Hepatocyte (in vitro differentiated cells): ENCODE data around the gene ALG12. TPM values are rescaled to one million over a fixed set of nuclear protein-coding genes. Genes with fewer than 3 reads are reported as not detected.

Experiments used
- DNase-seq: peaks from one replicate; pipeline ENCODE4 v3.0.0-alpha.2; 2016; ENCODE audit warnings: low spot score
- H2AFZ ChIP-seq: fragments of 200-600 bp; sonication (generic); 2 replicates; pipeline ENCODE4 v1.6.0; 2016; ENCODE audit warnings: antibody characterized with exemption, mild to moderate bottlenecking
- H3K27ac ChIP-seq: fragments of 200-600 bp; sonication (generic); 2 replicates; pipeline ENCODE4 v1.5.1; 2016; ENCODE audit warnings: mild to moderate bottlenecking
- H3K27me3 ChIP-seq: fragments of 200-600 bp; sonication (generic); 2 replicates; pipeline ENCODE4 v1.6.1; 2016
- H3K36me3 ChIP-seq: fragments of 200-600 bp; sonication (generic); replicated peaks from 2 replicates; pipeline ENCODE4 v1.5.1; 2016; ENCODE audit warnings: low read depth; ENCODE audit not compliant: insufficient read depth
- H3K4me1 ChIP-seq: fragments of 200-600 bp; sonication (generic); 2 replicates; pipeline ENCODE4 v1.5.1; 2016; ENCODE audit warnings: mild to moderate bottlenecking, moderate library complexity; ENCODE audit not compliant: insufficient read depth
- H3K4me2 ChIP-seq: fragments of 200-600 bp; sonication (generic); 2 replicates; pipeline ENCODE4 v1.6.0; 2016
- H3K4me3 ChIP-seq: fragments of 200-600 bp; sonication (generic); 2 replicates; pipeline ENCODE4 v1.5.1; 2016; ENCODE audit warnings: mild to moderate bottlenecking
- H3K79me2 ChIP-seq: fragments of 200-600 bp; sonication (generic); 2 replicates; pipeline ENCODE4 v1.6.0; 2017; ENCODE audit warnings: mild to moderate bottlenecking
- H3K9me2 ChIP-seq: fragments of 200-600 bp; sonication (generic); replicated peaks from 2 replicates; pipeline ENCODE4 v1.6.0; 2017; ENCODE audit warnings: mild to moderate bottlenecking; ENCODE audit not compliant: insufficient read depth
- H3K9me3 ChIP-seq: fragments of 200-600 bp; sonication (generic); 2 replicates; pipeline ENCODE4 v1.5.1; 2016; ENCODE audit warnings: low read depth, mild to moderate bottlenecking
- H4K20me1 ChIP-seq: fragments of 200-600 bp; sonication (generic); 2 replicates; pipeline ENCODE4 v1.6.0; 2016; ENCODE audit warnings: mild to moderate bottlenecking; ENCODE audit not compliant: insufficient read depth, poor library complexity, severe bottlenecking
- EZH2 ChIP-seq: fragments of 200-600 bp; sonication (generic); IDR thresholded peaks from 2 replicates; pipeline ENCODE4 v1.6.1; 2016; ENCODE audit warnings: antibody characterized with exemption, mild to moderate bottlenecking, borderline replicate concordance
- EZH2phosphoT487 ChIP-seq: fragments of 200-600 bp; sonication (generic); IDR thresholded peaks from one replicate; pipeline ENCODE4 v1.6.1; 2018; ENCODE audit warnings: antibody characterized with exemption, mild to moderate bottlenecking, low read depth, moderate library complexity; ENCODE audit not compliant: unreplicated experiment, severe bottlenecking
- WGBS: methylation state at CpG from one replicate; pipeline ENCODE4 v1.1.6; 2016; ENCODE audit warnings: low lambda C conversion rate; ENCODE audit errors: missing lambda C conversion rate; 5-methylcytosine and 5-hydroxymethylcytosine counted together
- polyA plus RNA-seq: library from polyadenylated mRNA; unstranded; fragments of >200 nt; fragmentation: Nextera tagmentation; extraction: Ambion mirVana; gene quantifications from 2 replicates; pipeline ENCODE4 v1.2.1, GENCODE V29; 2016
- total RNA-seq: library from RNA; depleted of rRNA; stranded (reverse); fragments of >200 nt; gene quantifications from 2 replicates; pipeline ENCODE4 v1.2.3, GENCODE V29; 2014
- TF ChIP-seq, protein P1 (sequence below): fragments of 200-600 bp; sonication (generic); IDR thresholded peaks from 2 replicates; pipeline ENCODE4 v1.5.1; 2016; ENCODE audit warnings: antibody characterized with exemption, mild to moderate bottlenecking; ENCODE audit not compliant: poor library complexity

Gene ALG12
- total and polyA plus RNA-seq, 2 experiments from 2014 or later, result 30.8 to 69.6 TPM

GRCh38 chr22:49915610-49916009, 2.6 kb downstream of the ALG12 start:
- H2AFZ ChIP-seq, result no peak overlapping the region
- H3K9me3 ChIP-seq, result no peaks in the 10 kb centered on the region
- H3K9me2 ChIP-seq, result no peaks in the 10 kb centered on the region
- no peak for DNase-seq
- no peak overlapping the region for H3K4me2 ChIP-seq
- no peak overlapping the region for H3K4me3 ChIP-seq
- peaks cover 13% of the 10 kb centered on the region for H3K4me1 ChIP-seq
- H3K79me2 ChIP-seq, result peaks cover 40% of the 10 kb centered on the region
- TF ChIP-seq EZH2, result no peak
- TF ChIP-seq, protein P1, sequence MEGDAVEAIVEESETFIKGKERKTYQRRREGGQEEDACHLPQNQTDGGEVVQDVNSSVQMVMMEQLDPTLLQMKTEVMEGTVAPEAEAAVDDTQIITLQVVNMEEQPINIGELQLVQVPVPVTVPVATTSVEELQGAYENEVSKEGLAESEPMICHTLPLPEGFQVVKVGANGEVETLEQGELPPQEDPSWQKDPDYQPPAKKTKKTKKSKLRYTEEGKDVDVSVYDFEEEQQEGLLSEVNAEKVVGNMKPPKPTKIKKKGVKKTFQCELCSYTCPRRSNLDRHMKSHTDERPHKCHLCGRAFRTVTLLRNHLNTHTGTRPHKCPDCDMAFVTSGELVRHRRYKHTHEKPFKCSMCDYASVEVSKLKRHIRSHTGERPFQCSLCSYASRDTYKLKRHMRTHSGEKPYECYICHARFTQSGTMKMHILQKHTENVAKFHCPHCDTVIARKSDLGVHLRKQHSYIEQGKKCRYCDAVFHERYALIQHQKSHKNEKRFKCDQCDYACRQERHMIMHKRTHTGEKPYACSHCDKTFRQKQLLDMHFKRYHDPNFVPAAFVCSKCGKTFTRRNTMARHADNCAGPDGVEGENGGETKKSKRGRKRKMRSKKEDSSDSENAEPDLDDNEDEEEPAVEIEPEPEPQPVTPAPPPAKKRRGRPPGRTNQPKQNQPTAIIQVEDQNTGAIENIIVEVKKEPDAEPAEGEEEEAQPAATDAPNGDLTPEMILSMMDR, result no peak
- no peak for TF ChIP-seq EZH2phosphoT487
- H4K20me1 ChIP-seq, result no peaks in the 10 kb centered on the region
- H3K27me3 ChIP-seq, result no peaks in the 10 kb centered on the region
- no peak overlapping the region for H3K27ac ChIP-seq
- 90% methylated on average over 12 of the region's 12 CpGs for WGBS
- peaks cover 3% of the 10 kb centered on the region for H3K36me3 ChIP-seq

DNA sequence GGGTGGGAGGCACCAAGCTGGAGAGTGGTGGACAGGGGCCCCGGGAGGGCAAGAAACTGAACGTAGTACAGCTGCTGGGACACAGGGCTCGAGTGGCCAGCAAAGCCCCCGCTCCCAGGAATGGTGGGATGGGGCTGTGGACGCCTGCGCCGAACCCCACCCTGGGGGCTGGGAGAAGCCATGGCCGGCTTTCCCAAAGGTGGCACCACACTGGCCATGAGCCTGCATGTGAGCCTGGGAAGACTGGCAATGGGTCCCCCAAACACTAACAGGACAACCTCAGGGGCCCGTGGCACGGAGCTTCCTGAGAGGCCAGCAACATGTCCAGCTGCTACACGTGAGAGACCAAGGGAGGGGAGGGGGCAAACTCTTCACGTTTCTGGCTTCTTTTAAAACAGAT, 4.0 kb downstream of the ALG12 start:
- no peak for TF ChIP-seq EZH2phosphoT487
- TF ChIP-seq, protein P1, result no peak
- TF ChIP-seq EZH2, result no peak
- peaks cover 38% of the 10 kb centered on the region for H3K79me2 ChIP-seq
- no peak overlapping the region for H3K4me3 ChIP-seq
- no peak overlapping the region for H3K4me2 ChIP-seq
- no peak overlapping the region for H3K27ac ChIP-seq
- peaks cover 3% of the 10 kb centered on the region for H3K36me3 ChIP-seq
- H2AFZ ChIP-seq, result no peak overlapping the region
- H3K9me2 ChIP-seq, result no peaks in the 10 kb centered on the region
- DNase-seq, result no peak
- WGBS, result 90% methylated on average over 12 of the region's 12 CpGs
- H3K27me3 ChIP-seq, result no peaks in the 10 kb centered on the region
- H3K4me1 ChIP-seq, result peaks cover 11% of the 10 kb centered on the region
- H3K9me3 ChIP-seq, result no peaks in the 10 kb centered on the region
- no peaks in the 10 kb centered on the region for H4K20me1 ChIP-seq

DNA sequence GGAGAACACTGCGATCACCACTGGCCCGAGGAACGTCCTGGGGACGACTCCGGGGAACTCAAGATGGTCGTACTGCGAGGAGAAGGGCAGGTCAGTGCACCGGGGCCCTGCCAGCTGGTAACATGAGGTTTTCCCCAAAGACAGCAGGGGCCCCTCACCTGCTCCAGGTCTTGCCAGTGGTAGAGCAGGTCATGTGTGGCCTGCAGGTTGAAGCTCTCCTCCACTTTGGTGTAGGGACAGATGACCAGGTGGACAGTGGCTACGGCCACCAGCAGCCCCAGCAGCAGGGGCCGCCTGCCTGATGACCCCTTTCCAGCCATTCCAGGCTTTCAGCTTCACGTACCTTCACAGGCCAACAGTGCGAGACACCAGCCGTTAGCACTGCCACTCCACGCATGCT, 4.8 kb downstream of the ALG12 start:
- no peaks in the 10 kb centered on the region for H4K20me1 ChIP-seq
- no peak for DNase-seq
- H3K36me3 ChIP-seq, result peaks cover 3% of the 10 kb centered on the region
- H3K27ac ChIP-seq, result no peak overlapping the region
- no peaks in the 10 kb centered on the region for H3K27me3 ChIP-seq
- H3K9me2 ChIP-seq, result no peaks in the 10 kb centered on the region
- no peaks in the 10 kb centered on the region for H3K9me3 ChIP-seq
- 97% methylated on average over 14 of the region's 14 CpGs for WGBS
- peaks cover 6% of the 10 kb centered on the region for H3K4me1 ChIP-seq
- no peak overlapping the region for H2AFZ ChIP-seq
- H3K4me2 ChIP-seq, result no peak overlapping the region
- TF ChIP-seq EZH2phosphoT487 (no peak), EZH2 (no peak)
- TF ChIP-seq, protein P1, result no peak
- peaks cover 33% of the 10 kb centered on the region for H3K79me2 ChIP-seq
- H3K4me3 ChIP-seq, result no peak overlapping the region

DNA sequence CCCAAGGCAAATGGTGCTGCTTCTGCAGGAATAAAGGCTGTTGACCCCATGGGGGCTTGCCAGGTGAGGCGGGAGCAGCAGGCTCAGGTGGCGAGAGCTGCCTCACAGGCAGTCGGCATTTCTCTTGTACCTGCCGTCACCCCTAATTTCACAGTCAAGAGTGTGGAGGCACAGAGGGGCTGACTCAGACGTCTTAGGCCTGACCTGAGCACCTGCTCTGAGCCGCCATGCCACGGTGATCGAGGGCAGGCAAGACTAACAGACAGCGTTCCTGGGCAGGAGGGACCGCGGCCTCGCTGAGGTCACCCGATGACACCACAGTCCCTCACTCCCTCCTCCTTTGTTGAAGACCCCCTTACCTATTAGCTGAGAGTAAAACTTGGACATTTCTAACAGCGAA, 5.2 kb downstream of the ALG12 start:
- Histone ChIP-seq H3K79me2 (peaks cover 33% of the 10 kb centered on the region), H3K4me2 (no peak overlapping the region), H3K27me3 (no peaks in the 10 kb centered on the region), H3K9me3 (no peaks in the 10 kb centered on the region), H2AFZ (no peak overlapping the region), H3K27ac (no peak overlapping the region), H4K20me1 (no peaks in the 10 kb centered on the region), H3K9me2 (no peaks in the 10 kb centered on the region), H3K36me3 (peaks cover 3% of the 10 kb centered on the region), H3K4me3 (no peak overlapping the region), H3K4me1 (peaks cover 6% of the 10 kb centered on the region)
- TF ChIP-seq, protein P1, result no peak
- 98% methylated on average over 14 of the region's 14 CpGs for WGBS
- DNase-seq, result no peak
